ENCODE measurements around the gene ERAL1. TPM values are rescaled to one million over a fixed set of nuclear protein-coding genes. Genes with fewer than 3 reads are reported as not detected.
A peak's percentile ranks its signal among the peaks of the same experiment; 100 is the strongest.
"Not testable (repeated sequence)": the region's sequence is repeated elsewhere in the genome, so short reads cannot be mapped to it uniquely, and the experiment has no call there.

ERAL1 gene
- total RNA-seq, 1 donor from 2014 or later: 26.1 TPM

- DNase-seq (no peak), ATAC-seq (no peak)
- Histone ChIP-seq H3K36me3 (peaks cover 8% of the 10 kb centered on the region), H3K9me3 (no peaks in the 10 kb centered on the region), H3K27ac (no peak overlapping the region), H3K27me3 (ENCODE audit: low read depth) (no peaks in the 10 kb centered on the region), H3K4me1 (peaks cover 39% of the 10 kb centered on the region), H3K4me3 (peak overlapping the region; percentile 88)
- TF ChIP-seq CTCF (IDR thresholded peaks at IDR 0.05): no peak
- intact Hi-C loops (cut with DNase I): no loop called here
Measured at GRCh38 chr17:28900986-28901726, 46.3 kb downstream of the ERAL1 start.

DNA sequence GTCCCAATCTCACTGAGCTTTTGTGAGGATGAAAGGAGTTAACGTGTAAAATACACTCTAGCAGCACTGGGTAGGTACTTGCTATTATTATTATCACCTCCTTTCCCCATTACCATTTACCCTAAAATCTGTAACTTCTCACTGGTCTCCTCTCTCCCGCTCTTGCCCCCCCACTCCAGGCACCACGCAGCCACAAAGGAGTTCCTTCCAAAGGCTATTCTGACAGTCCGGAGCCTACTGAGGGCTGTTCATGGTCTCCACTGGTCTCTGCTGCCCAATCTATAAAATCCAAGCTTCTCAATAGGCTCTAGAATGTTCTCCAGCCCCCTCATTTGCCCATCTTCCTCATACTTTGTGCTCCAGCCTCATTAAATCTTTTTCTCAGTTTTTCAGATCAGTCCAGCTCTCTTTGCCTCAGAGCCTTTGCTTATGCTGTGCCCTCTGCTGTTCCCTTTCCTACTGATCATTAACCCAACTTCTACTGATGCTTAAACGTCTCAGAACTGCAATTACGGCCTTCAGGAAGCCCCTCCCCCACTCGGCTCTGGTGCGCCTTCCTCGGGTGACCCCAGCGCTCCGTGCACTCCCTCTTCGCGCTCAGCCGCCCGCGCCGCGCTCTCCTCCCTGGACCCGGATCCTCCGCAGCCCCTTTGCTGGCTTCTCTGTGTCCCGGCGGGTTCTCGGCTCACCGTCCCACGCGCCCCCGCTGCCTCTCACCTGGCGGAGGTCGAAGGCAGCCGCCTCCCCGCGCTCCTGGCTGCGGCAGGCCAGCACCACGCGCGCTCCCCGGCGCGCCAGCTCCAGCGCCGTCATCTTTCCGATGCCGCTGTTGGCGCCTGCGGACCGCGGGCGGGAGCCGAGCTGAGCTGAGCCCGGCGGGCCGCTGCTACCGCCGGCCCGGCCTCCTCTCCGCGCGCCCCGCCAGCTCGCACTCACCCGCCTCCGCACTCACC is 47.3 kb downstream of the ERAL1 start:
- peaks cover 32% of the 10 kb centered on the region for H3K4me1 ChIP-seq
- intact Hi-C loops (cut with DNase I): no loop called here
- H3K36me3 ChIP-seq: peaks cover 17% of the 10 kb centered on the region
- H3K27ac ChIP-seq: peak overlapping the region; percentile 89
- peak overlapping the region; percentile 88 for H3K4me3 ChIP-seq
- H3K9me3 ChIP-seq: no peaks in the 10 kb centered on the region
- TF ChIP-seq CTCF (IDR thresholded peaks at IDR 0.05): no peak
- no peaks in the 10 kb centered on the region for H3K27me3 ChIP-seq (ENCODE audit: low read depth)
- DNase-seq: peak; percentile 67
- ATAC-seq: peak; percentile 46 to 67

GRCh38 chr17:28902819-28903545 is 48.2 kb downstream of the ERAL1 start, which contains the start of gene DHRS13:
DHRS13 (minus strand) TSS chr17:28903079; CDS start chr17:28902944, 135 bp downstream.
- TF ChIP-seq CTCF (IDR thresholded peaks at IDR 0.05): peak; percentile 88
- intact Hi-C loops (cut with DNase I): no loop called here
- Histone ChIP-seq H3K4me1 (peaks cover 30% of the 10 kb centered on the region), H3K27me3 (ENCODE audit: low read depth) (no peaks in the 10 kb centered on the region), H3K9me3 (no peaks in the 10 kb centered on the region), H3K4me3 (peak within 1 kb of the TSS; percentile 88), H3K36me3 (peaks cover 25% of the 10 kb centered on the region), H3K27ac (peak within 1 kb of the TSS; percentile 89)
- DNase-seq: peak; percentile 95
- peak; percentile 97 to 98 for ATAC-seq

DNA sequence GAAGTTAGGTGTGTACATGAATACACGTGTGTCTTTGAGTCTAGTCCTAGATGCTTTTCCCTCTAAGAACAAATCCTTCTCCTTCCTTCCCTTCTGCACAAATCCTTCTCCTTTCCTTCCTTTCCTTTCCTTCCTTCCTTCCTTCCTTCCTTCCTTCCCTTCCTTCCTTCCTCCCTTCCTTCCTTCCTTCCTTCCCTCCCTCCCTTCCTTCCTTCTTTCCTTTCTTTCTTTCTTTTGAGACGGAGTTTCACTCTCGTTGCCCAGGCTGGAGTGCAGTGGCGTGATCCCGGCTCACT is 48.7 kb downstream of the ERAL1 start:
- ATAC-seq; H3K27me3 ChIP-seq (ENCODE audit: low read depth); H3K4me3 ChIP-seq; DNase-seq; H3K9me3 ChIP-seq; intact Hi-C loops (cut with DNase I): not testable (repeated sequence)
- Histone ChIP-seq H3K27ac (peak overlapping the region; percentile 89), H3K36me3 (peaks cover 30% of the 10 kb centered on the region), H3K4me1 (peaks cover 30% of the 10 kb centered on the region)

GRCh38 chr17:28904800-28905199 is 50.0 kb downstream of the ERAL1 start:
- intact Hi-C loops (cut with DNase I): no loop called here
- no peaks in the 10 kb centered on the region for H3K27me3 ChIP-seq (ENCODE audit: low read depth)
- no peak overlapping the region for H3K4me3 ChIP-seq
- DNase-seq: no peak
- H3K36me3 ChIP-seq: peaks cover 43% of the 10 kb centered on the region
- peaks cover 31% of the 10 kb centered on the region for H3K4me1 ChIP-seq
- ATAC-seq: no peak
- TF ChIP-seq CTCF (IDR thresholded peaks at IDR 0.05): no peak
- no peaks in the 10 kb centered on the region for H3K9me3 ChIP-seq
- no peak overlapping the region for H3K27ac ChIP-seq

Measured in lower lobe of right lung (tissue), 2 donors.